Testis (tissue), 2 donors: ENCODE data around the gene DAZL.

Experiments used
- POLR2A ChIP-seq: fragments of 450-650 bp; IDR thresholded peaks from one replicate; pipeline ENCODE4 v1.6.1; 2017; ENCODE audit warnings: antibody characterized with exemption, mild to moderate bottlenecking, moderate library complexity
- TF ChIP-seq, protein P1 (sequence below), 3 experiments: fragments of 450-650 bp in 2 of 3; fragments of 200-600 bp in 1 of 3; sonication (generic) in 1 of 3; IDR thresholded peaks; one replicate each; pipeline ENCODE4 v1.5.1; 2016 to 2019; ENCODE audit warnings: antibody characterized with exemption in 3 of 3, mild to moderate bottlenecking in 2 of 3, moderate library complexity in 1 of 3

DNA sequence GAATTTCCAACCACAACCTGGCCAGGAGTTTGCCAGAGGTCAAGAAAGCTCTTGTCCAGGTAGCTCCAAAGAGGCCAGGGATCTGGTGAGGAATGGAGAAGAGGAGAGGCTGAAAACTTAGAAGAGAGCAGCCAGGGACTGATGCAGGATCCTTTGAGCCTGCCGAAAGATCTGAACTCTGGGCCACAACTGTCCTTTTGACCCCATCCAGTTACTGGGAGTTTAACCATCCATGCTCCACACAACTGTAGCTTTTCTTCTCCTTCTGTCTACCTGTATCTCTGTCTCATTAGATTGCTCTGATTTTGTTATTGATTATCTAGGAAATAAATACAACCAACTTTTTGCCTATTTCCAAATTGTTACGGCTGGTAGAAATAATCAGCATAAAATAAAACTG lies 36.7 kb downstream of the DAZL start:
- TF ChIP-seq, protein P1, sequence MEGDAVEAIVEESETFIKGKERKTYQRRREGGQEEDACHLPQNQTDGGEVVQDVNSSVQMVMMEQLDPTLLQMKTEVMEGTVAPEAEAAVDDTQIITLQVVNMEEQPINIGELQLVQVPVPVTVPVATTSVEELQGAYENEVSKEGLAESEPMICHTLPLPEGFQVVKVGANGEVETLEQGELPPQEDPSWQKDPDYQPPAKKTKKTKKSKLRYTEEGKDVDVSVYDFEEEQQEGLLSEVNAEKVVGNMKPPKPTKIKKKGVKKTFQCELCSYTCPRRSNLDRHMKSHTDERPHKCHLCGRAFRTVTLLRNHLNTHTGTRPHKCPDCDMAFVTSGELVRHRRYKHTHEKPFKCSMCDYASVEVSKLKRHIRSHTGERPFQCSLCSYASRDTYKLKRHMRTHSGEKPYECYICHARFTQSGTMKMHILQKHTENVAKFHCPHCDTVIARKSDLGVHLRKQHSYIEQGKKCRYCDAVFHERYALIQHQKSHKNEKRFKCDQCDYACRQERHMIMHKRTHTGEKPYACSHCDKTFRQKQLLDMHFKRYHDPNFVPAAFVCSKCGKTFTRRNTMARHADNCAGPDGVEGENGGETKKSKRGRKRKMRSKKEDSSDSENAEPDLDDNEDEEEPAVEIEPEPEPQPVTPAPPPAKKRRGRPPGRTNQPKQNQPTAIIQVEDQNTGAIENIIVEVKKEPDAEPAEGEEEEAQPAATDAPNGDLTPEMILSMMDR (IDR thresholded peaks at IDR 0.05): no peak
- TF ChIP-seq POLR2A: no peak
